Hematopoietic multipotent progenitor cell (in vitro differentiated cells): ENCODE results near the gene MOB3B. TPM values are rescaled to one million over a fixed set of nuclear protein-coding genes. Genes with fewer than 3 reads are reported as not detected.
"Not testable (repeated sequence)": the region's sequence is repeated elsewhere in the genome, so short reads cannot be mapped to it uniquely, and the experiment has no call there.

ENCODE experiments used
- DNase-seq, 3 donors: peaks; one replicate each; pipeline ENCODE4 v3.0.0-alpha.2; 2011 to 2015; ENCODE audit warnings: low read depth in 2 of 3, low spot score in 2 of 3
- total RNA-seq: library from RNA; depleted of rRNA; stranded (reverse); fragments of >200 nt; gene quantifications from one replicate; pipeline ENCODE4 v1.2.3, GENCODE V29; 2012

MOB3B gene
- total RNA-seq, 1 donor, result 0.54 TPM

- DNase-seq, result no peak
These were observed 75.6 kb downstream of the MOB3B start for GRCh38 chr9:27453860-27454553.

DNA sequence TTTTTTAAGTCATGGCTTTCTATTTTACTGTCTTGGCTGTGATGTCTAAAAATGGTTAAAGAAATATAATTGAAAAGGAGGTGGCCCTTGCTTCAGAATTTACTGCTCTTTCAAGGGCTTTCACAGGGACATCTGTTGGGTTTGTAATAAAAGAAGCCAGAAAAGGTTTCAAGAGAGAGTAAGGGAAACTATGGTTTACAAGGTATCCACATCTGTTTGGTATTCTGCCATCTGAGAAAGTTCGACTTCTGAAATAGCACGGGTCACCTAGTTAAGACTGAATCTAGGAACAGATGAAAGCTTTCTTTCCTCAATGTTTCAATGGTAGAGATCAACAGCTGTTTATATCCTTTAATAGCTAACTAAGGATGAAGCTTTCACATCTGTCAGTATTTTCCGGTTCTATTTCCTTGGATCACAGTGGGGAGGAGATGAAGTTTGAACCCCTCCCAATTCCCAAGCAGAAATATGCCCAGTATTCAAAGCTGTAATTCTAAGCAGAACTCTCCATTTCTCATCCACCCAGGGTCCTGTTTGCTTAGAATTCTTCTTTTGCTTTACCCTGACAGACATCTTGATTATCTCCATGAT is 78.3 kb downstream of the MOB3B start:
- DNase-seq, result no peak

DNA sequence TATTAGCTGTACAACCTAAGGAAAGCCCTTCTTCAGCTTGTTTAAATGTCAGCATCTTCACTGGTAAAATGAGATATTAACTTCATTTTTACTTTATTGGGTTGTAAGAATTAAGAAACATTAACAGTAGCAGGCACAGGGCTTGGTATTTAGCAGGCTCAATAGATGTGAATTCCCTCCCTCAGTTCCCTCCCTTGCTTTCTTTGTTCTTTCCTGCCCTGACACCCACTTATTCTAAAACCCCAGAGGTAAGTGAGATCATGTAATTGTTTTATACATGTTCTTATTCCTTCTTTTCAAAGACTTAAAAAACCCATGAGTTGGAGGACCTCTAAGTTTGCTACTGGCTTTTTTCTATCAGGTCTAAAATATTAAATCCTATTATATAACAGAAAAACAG is 78.9 kb downstream of the MOB3B start:
- no peak for DNase-seq

- DNase-seq, result not testable (repeated sequence)
These were observed 81.3 kb downstream of the MOB3B start for GRCh38 chr9:27448356-27448755.

GRCh38 chr9:27447031-27447683 is 82.5 kb downstream of the MOB3B start:
- no peak for DNase-seq

- DNase-seq, result no peak
These were observed 83.9 kb downstream of the MOB3B start for GRCh38 chr9:27445688-27446087.

DNA sequence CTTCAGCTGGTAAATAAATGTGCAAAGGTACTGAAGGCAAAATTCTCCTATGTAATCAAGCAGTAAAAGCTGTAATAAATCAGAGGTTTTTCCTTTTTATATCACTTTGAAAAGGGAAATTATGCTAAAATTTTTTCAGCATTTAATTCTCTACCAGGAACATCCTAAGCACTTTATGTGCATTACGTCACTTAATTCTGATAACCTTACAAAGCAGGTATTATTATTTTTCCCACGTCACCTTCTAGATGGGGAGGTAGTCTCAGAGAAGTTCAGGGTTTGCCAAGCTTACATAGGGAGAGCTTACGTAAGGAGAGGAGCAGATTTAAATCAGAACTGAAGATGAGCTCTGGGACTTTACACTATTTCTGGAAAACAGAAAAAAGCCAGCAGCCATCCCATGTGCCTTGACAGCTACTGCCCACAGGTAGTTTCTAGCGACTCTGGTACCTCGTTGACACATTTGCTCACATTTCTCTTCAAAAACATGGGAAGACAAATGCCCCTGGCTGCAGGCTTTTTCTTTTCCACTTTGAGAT is 84.5 kb downstream of the MOB3B start:
- DNase-seq, result no peak

GRCh38 chr9:27442464-27442863 is 87.2 kb downstream of the MOB3B start:
- no peak for DNase-seq

DNA sequence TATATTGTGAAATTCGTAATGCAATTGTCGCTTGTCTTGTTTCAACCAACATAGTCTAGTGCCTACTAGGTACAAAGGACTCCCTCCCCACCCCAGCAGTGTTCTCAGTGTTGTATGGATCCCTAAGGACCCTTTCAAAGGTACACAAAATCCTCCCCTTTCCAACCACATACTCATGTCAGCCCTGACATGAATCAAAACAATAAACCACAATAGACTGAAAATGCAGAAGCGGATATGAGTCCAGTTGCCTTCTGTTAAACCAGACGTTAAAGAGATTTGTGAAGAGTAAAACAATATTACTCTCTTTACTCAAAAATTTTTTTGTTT is 87.9 kb downstream of the MOB3B start:
- DNase-seq, result no peak

GRCh38 chr9:27440888-27441740 is 88.5 kb downstream of the MOB3B start:
- no peak for DNase-seq

- no peak for DNase-seq
These were observed 91.1 kb downstream of the MOB3B start for GRCh38 chr9:27438522-27438921.

- no peak for DNase-seq
These were observed 91.8 kb downstream of the MOB3B start for GRCh38 chr9:27437652-27438373.

GRCh38 chr9:27436234-27436633 is 93.4 kb downstream of the MOB3B start:
- DNase-seq, result no peak

DNA sequence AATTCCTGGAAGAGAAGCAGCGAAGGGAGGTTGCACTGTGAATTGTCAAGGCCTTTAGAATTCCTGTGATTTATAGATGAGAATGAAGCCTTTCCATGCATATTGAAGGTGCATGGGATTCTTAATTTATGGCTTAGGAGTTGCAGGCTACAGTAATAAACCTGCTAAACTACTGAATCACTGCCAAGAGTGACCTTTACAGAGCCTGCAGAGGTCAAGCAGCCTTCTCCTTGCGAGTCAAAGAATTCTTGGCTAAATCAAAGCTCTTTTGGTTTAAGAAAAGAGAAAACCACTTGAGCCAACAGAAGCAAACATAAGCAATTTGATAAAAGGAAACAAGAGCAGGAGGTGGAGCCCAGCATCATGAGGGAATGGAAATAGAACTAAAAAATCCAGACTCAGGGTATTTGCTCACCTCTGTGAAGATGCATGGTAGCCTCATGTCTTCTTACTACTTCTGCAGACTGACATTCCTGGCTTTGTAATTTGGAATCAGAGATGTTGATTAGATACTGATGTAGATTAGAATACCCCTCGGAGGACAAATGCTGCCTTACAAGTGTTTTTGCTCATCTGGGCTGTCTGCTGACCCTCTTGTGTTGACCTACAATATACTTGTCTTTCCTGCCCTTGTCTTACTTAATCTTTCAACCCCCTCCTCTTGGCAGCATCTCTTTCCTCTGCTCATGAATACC is 95.8 kb downstream of the MOB3B start:
- no peak for DNase-seq

DNA sequence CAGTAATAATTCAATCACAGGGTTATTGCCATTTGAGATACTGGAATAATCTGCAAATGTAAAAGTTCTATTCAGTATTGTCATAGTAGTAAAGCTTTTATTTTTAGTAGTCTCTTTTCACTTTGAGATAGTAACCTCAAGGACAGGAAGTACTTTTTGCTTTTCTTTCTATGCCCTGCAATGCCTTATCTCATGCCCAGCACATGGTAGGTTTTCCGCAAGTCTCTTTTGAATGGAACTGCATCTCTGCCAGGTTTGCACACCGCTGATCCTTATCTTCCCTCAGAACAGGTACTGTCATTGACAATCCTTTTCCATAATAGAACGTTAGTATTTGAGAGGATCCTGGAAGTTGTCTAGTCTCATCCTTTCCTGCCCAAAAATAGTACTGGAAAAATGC is 97.3 kb downstream of the MOB3B start:
- peak in 2 of 3 donors; percentile 47 to 75 for DNase-seq

GRCh38 chr9:27431543-27432147 is 98.0 kb downstream of the MOB3B start:
- no peak for DNase-seq

DNA sequence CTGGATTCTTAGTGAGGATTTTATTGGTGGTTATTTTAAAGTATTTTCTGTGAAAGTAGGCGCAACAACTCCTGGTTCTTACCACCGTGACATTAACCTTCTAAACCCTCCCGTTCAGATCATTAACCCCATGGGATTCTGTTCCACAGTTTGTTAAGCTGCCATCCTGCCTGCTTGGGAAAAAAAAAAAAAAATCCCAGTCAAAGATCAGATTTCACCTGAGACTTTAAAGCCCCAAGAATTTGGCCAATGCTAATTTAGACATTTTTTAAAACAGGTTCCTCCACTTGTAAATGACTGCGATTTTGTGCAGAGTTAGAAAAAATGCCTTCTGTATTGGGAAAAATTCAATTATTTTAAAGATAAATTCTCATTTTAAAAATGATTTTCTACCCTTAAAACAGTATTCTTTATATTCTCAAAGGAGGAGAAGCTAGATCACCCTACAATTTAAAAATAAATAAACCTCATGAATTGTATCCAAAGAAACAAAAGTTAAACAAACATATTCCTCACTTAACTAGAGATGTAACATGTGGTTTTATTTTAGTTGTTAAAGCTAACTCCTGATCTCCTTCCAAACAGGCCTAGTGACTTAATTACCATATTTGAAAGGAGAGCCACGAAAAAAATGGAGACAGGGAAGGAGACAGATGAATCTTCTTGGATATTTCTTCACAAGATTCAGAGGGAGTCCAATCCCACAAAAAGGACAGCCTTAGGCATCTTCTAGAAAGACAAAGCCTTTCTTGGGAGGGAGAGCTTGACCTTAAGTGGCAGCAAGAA is 98.7 kb downstream of the MOB3B start:
- DNase-seq, result no peak

GRCh38 chr9:27429917-27430316 is 99.7 kb downstream of the MOB3B start:
- DNase-seq, result no peak

DNA sequence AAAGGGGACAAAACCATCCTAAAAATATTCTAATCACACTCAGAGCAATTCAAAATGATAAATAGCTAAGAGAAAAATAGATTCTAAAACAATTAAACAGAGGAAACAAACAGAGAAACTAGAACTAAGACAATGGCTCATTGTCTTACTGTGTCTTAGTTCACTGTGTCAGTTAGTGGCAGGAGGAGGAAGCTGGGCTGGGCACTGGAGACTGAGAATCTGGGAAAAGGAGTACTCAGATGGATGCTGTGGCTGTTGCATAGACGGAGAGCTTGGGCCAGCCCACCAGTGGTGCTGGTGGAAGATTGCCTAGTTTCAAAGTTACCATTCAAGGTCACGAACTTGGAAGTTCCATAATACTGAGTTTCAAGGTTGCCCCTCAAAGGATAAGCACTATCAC is 100.2 kb downstream of the MOB3B start:
- no peak for DNase-seq
